IPS DF 4.7 (cell line): Measurements from ENCODE around the gene GOLGA8A.
"Not testable (repeated sequence)": the region's sequence is repeated elsewhere in the genome, so short reads cannot be mapped to it uniquely, and the experiment has no call there.

ENCODE experiments used
- DNase-seq: peaks from one replicate; pipeline ENCODE4 v3.0.0-alpha.2; 2013; ENCODE audit warnings: low spot score; ENCODE audit errors: extremely low read depth

GOLGA8A gene, protein sequence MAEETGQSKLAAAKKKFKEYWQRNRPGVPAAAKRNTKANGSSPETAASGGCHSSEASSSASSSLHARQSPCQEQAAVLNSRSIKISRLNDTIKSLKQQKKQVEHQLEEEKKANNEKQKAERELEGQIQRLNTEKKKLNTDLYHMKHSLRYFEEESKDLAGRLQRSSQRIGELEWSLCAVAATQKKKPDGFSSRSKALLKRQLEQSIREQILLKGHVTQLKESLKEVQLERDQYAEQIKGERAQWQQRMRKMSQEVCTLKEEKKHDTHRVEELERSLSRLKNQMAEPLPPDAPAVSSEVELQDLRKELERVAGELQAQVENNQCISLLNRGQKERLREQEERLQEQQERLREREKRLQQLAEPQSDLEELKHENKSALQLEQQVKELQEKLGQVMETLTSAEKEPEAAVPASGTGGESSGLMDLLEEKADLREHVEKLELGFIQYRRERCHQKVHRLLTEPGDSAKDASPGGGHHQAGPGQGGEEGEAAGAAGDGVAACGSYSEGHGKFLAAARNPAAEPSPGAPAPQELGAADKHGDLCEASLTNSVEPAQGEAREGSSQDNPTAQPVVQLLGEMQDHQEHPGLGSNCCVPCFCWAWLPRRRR

GRCh38 chr15:34437687-34438086 is at the start of gene GOLGA8A:
Gene GOLGA8A, minus strand, starts transcription at chr15:34437808. Its CDS starts 48,117 bp downstream, at chr15:34389691.
- no peak for DNase-seq

DNA sequence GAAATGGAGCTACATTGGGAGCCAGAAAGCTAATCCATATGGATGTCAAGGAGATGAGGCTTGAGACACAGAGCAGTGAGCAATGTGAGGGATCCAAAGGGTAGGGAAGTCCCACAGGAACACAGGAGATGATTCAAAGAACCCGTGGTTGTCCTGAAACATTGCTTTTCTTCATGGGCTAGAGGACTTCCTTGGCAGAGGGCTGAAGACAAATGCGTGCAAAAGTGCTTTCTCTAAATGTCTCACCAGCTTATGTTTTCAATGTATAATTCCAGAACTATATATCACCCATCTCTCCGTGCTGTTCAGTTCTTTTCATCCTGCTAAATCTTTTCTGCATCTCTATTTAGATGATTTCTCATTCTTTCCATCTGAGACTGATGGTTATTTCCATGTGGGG is 46.0 kb upstream of the GOLGA8A start:
- no peak for DNase-seq

GRCh38 chr15:34481370-34481769 is 43.8 kb upstream of the GOLGA8A start:
- DNase-seq = no peak

- DNase-seq = no peak
These were observed 36.2 kb upstream of the GOLGA8A start for GRCh38 chr15:34473840-34474239.

DNA sequence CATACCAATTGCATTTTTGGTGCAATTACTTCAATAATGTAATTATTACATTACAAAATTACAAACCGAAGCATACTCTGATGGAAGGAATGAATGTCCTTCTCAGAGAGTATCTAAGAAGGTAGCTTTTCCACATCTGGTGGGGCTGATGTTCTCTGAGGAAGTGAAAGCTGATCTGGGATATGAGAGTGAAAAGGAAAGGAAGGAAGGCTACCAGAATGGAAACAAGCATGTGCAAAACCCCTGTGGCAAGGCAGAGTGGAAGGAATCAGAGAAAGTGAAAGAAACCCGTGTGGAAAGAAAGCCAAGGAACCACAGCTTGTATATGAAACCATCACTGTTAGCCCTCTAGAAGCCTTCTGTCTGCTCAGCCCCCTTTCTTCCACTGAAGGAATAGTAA is 35.3 kb upstream of the GOLGA8A start:
- DNase-seq = no peak

DNA sequence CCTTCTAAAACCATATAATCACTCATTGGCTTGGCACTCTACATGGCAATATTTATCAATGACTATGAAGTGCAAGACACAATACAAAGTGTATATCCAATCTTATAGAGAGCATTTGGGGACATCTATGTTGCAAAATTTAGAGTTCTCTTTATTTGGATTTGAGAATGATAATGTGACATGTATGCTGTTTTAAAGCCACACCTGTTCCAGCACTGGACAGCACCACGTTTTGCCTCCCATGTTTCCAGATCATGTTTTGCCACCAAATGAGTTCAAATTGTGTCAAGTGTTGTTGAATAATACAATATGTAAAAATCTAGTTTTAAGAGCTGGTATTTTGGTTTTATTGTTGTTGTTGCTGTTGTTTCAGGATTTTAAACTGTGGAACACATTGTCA is 33.3 kb upstream of the GOLGA8A start:
- no peak for DNase-seq

- DNase-seq = no peak
These were observed 32.5 kb upstream of the GOLGA8A start for GRCh38 chr15:34470091-34470490.

GRCh38 chr15:34461730-34462129 is 24.1 kb upstream of the GOLGA8A start:
- no peak for DNase-seq

- DNase-seq = no peak
These were observed 22.8 kb upstream of the GOLGA8A start for GRCh38 chr15:34460451-34460850.

DNA sequence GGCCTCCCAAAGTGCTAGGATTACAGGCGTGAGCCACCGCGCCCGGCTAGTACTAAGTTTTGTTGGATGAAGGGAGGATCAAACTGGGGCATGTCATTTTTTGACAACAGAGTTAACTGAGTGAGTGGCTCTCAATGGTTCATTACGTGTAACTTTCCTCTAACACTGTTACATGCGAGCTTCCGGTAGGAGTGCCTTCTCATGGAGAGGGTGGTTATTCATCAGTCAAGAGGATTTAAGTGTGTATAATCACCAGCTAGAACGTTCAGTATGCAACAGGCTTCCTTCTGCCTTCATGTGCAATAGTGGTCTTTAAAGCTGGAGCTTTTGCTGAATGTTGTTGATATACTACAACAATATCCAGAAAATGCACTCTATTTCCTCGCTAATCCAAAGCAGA is 19.1 kb upstream of the GOLGA8A start:
- no peak for DNase-seq

GRCh38 chr15:34442891-34443290 is 5.3 kb upstream of the GOLGA8A start:
- no peak for DNase-seq

DNA sequence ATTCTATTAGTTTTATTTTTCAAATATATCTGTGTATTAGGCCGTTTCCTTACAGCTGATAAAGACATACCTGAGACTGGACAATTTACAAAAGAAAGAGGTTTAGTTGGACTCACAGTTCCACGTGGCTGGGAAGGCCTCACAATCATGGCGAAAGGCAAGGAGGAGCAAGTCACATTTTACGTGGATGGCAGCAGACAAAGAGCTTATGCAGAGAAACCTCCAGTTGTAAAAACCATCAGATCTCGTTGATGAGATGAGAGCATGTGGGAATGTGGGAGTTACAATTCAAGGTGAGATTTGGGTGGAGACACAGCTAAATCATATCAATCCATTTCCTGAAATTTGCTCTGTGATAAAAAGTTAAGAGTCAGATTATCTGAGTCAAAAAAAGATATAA is 2.3 kb upstream of the GOLGA8A start:
- DNase-seq = no peak

DNA sequence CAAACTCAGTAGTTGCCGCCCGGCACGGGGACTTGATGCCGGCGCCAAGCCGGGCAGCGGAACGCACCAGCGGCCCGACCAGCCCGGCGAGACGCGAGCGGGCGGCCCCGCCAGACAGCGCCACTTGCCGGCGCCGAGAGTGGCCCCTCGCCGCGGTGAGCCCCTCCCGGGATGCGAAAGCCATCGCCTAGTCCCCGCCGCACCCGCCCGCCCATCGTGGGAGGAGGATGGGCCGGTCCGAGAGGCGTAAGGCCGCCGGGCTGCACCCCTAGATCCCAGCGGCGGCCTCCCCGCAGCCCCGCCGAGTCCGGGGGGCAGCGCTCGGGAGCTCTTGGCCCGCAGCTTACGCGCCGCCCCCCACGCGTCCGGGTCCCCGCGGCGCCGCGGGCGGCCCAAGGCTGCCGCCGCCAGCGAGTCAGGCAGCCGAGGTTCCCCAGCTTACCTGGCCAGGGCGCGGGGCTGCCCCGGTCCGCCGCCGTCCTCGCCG is 609 bp downstream of the GOLGA8A start:
- no peak for DNase-seq

DNA sequence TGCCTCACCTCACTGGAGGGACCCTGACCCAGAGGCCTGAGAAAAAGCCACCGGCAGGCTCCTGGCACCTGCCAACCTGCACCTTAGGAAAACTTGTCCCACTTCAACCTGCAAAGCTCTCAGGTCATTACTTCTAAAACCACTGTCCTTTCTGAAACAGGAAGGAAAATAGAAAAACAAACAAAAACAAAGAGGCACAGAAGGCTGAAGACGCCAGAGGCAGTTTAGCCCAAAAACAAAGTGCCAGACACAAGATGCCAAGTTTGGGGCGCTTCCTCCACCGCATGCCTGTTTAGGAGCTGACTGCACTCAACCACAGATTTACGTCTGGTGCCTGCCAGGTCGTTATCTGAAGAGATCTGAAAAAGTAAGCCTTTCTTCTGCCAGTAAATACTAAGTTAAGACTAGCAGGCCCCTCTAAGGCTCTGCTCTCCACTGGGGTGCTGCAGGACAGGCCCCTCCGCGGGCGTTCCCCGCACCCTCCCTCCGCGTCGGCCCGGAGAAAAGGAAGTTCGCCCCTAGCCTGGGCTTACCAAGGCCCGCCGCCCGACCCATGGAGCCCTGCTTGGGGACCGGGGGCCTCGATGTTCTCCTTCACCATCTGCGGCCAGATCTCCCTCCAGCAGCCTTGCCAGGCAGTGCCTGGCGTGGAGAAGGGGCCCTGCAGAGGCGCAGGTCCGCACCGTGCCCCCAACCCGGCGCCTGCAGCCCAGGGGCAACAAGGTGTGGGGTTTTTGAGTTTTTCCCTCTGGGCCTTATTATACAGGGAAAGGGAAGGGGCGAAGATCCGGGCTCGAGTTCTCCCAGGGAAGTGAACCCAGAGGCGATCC is 1.3 kb downstream of the GOLGA8A start:
- DNase-seq = no peak

- no peak for DNase-seq
These were observed 1.9 kb downstream of the GOLGA8A start for GRCh38 chr15:34435658-34436057.

DNA sequence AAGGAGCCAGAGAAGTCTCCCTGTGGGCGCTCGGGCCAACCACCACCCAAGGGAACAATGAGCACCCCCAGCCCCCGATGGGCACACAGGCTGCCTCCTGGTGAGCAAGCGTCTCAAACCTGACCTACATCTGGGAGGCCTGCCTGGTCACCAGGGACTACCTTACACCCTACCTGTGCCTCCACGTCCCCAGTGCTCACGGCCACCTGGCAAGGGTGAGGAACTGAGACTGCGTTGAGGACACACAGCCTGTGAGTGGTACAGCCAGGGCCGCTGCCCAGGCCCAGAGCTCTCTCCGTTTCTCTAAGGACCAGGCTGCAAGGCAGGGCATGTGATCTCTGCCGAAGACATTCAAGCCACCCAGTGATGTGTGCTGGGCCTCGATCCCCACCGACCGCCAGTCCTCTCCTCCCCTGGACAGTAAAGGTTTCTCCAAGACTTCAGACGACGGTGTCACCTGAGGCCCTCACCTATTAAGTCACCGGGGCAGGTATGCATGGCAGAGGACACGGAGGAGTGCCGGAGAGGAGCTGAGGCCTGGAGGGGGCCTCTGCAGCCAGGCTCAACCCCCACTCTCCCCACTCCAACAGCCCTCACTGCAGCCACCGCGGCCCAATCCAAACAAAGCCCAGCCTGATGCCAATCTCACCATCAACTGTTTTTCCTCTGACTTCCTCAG is 2.8 kb downstream of the GOLGA8A start:
- DNase-seq = no peak

GRCh38 chr15:34433956-34434626 is 3.5 kb downstream of the GOLGA8A start:
- DNase-seq = not testable (repeated sequence)

DNA sequence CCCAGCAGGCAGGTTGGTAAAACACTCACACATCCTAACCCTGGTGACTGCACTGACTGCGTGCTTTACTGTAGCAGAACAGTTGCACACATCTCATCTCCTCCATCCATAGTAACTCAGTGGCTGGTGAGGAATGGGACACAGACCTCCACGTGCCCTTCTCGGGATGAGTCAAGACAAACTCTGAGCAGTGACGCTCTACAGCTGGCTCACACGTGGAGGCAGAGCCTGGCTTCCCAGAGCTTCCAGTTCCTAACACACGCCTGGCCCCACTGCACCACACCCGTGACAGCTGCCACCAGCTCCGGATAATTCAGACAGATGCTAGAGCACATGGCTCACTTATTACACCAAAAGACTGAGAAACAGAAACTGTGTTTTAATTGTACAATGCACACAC is 7.0 kb downstream of the GOLGA8A start:
- DNase-seq = not testable (repeated sequence)

GRCh38 chr15:34423425-34424090 is 14.1 kb downstream of the GOLGA8A start:
- DNase-seq = not testable (repeated sequence)

DNA sequence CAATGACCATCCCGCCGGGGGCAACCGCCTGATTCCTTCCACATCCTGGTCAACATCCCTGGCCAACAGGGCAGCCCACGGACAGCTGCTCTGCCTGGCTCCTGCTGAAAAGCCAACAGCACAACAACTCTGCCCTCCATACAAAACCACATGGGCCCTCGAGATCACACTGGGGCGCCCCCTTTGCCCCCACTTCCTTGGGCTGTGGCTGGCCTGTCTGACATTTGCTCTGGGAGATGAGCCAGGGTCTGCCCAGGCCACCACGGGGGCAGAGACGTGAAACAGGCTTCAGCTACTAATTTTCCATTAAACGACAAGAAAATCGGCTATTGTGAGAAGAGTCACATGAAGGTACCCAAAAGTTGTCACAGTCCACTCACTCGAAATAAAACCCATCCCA is 16.7 kb downstream of the GOLGA8A start:
- DNase-seq = not testable (repeated sequence)
